Measurements from ENCODE around the gene ZNF264. TPM values are rescaled to one million over a fixed set of nuclear protein-coding genes. Genes with fewer than 3 reads are reported as not detected.
"Not testable (repeated sequence)": the region's sequence is repeated elsewhere in the genome, so short reads cannot be mapped to it uniquely, and the experiment has no call there.

ZNF264 gene
- total RNA-seq, 2 donors from 2014 or later, result 60.0 to 65.4 TPM

DNA sequence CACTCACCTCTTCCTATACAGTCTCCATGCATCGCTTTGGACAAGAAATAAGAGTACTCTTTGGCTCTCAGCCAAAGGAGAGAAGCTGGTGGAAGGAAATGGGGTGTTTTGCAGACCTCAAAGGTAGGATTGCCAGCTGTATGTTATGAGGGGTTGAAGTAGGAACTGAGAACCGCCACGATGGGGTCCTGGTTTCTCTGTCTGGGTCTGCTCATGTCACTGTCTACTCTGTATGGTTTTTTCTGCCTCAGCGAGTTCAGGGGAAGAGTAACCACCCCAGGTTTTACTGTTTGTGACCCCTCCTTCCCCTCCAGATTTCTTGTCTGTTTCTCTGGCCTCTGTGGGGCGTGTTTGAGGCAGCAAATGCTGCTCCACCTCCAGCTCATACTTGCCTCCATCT is 53.2 kb downstream of the ZNF264 start:
- Histone ChIP-seq H3K4me3 (no peak overlapping the region), H3K36me3 (peaks cover 48% of the 10 kb centered on the region), H3K27ac (no peak overlapping the region), H3K27me3 (replicated peaks; ENCODE audit: insufficient read depth) (no peaks in the 10 kb centered on the region), H3K4me1 (ENCODE audit: control insufficient read depth in 1 of 2, low read depth in 2 of 2) (peaks cover 11 to 15% of the 10 kb centered on the region in 2 donors), H3K9me3 (peaks cover 14% of the 10 kb centered on the region)
- ATAC-seq (ENCODE audit: insufficient number of reproducible peaks, low FRiP score, low read depth), result no peak
- TF ChIP-seq, protein P1, sequence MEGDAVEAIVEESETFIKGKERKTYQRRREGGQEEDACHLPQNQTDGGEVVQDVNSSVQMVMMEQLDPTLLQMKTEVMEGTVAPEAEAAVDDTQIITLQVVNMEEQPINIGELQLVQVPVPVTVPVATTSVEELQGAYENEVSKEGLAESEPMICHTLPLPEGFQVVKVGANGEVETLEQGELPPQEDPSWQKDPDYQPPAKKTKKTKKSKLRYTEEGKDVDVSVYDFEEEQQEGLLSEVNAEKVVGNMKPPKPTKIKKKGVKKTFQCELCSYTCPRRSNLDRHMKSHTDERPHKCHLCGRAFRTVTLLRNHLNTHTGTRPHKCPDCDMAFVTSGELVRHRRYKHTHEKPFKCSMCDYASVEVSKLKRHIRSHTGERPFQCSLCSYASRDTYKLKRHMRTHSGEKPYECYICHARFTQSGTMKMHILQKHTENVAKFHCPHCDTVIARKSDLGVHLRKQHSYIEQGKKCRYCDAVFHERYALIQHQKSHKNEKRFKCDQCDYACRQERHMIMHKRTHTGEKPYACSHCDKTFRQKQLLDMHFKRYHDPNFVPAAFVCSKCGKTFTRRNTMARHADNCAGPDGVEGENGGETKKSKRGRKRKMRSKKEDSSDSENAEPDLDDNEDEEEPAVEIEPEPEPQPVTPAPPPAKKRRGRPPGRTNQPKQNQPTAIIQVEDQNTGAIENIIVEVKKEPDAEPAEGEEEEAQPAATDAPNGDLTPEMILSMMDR (IDR thresholded peaks at IDR 0.05), result no peak
- no peak for DNase-seq (ENCODE audit: low spot score)

DNA sequence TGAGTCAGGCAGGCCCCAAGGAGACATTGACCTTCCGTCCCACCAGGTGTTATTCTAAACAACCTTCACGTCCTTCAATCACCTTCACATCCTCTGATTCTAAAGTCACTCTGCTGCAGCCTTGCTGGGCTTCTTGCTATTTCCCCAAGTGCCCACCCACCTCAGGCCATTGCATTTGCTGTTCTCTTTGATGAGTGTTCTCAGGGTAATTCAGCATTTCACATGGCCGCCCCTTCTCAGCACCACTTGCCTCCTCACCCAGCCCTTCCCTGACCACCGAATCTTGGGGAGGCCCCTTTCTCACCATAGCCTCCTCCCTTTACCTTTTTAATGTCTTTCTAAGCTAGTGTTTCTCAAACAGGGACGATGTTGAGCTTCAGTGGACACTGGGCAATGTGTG is 53.8 kb downstream of the ZNF264 start:
- peaks cover 14% of the 10 kb centered on the region for H3K9me3 ChIP-seq
- no peak overlapping the region for H3K4me3 ChIP-seq
- H3K27me3 ChIP-seq (replicated peaks; ENCODE audit: insufficient read depth), result no peaks in the 10 kb centered on the region
- TF ChIP-seq, protein P1 (IDR thresholded peaks at IDR 0.05), result no peak
- H3K27ac ChIP-seq, result no peak overlapping the region
- H3K36me3 ChIP-seq, result peaks cover 51% of the 10 kb centered on the region
- ATAC-seq (ENCODE audit: insufficient number of reproducible peaks, low FRiP score, low read depth) (no peak), DNase-seq (ENCODE audit: low spot score) (no peak)
- H3K4me1 ChIP-seq (ENCODE audit: control insufficient read depth in 1 of 2, low read depth in 2 of 2), result peaks cover 11 to 15% of the 10 kb centered on the region in 2 donors

DNA sequence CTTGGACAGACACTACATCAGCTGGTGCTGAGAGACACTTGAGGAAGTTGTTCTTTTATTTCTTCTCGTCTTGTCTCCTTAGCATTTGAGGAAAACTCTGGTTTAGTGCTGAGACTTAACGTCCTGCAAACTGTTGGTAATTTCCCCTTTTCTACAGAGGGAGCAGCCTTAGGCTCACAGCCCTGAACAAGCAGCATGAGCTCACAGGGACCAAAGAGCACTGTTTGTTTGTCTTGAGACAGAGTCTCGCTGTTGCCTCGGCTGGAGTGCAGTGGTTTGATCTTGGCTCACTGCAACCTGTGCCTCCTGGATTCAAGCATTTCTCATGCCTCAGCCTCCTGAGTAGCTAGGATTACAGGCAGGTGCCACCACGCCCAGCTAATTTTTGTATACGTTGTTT is 54.7 kb downstream of the ZNF264 start:
- H3K4me3 ChIP-seq, result no peak overlapping the region
- peaks cover 14% of the 10 kb centered on the region for H3K9me3 ChIP-seq
- DNase-seq (ENCODE audit: low spot score), result no peak
- TF ChIP-seq, protein P1 (IDR thresholded peaks at IDR 0.05), result no peak
- ATAC-seq (ENCODE audit: insufficient number of reproducible peaks, low FRiP score, low read depth), result no peak
- H3K36me3 ChIP-seq, result peaks cover 60% of the 10 kb centered on the region
- H3K27me3 ChIP-seq (replicated peaks; ENCODE audit: insufficient read depth), result no peaks in the 10 kb centered on the region
- H3K4me1 ChIP-seq (ENCODE audit: control insufficient read depth in 1 of 2, low read depth in 2 of 2), result peaks cover 11 to 15% of the 10 kb centered on the region in 2 donors
- no peak overlapping the region for H3K27ac ChIP-seq

DNA sequence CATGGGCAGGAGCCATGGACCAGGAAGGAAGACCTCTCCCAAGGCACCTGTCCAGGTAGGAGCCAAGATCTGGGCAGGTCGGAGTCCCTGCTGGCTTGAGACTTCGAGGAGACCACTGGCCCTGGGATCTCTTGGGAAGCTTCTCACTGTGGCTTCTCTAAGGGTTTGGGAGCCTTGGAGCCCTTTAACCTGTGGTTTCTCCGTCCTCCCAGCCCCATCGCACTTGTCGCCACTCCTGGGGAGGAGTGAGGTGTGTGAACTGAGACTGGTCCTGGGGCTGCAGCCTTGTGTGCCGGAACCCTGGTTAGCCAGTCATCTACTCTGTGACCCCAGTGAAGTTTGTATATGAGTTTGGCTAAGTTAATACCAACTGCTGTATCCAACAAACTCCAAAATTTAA is 57.3 kb downstream of the ZNF264 start:
- Histone ChIP-seq H3K9me3 (peaks cover 32% of the 10 kb centered on the region), H3K27ac (no peak overlapping the region), H3K27me3 (replicated peaks; ENCODE audit: insufficient read depth) (no peaks in the 10 kb centered on the region), H3K36me3 (peaks cover 78% of the 10 kb centered on the region), H3K4me1 (ENCODE audit: control insufficient read depth in 1 of 2, low read depth in 2 of 2) (no peaks in the 10 kb centered on the region), H3K4me3 (no peak overlapping the region)
- DNase-seq (ENCODE audit: low spot score), result no peak
- no peak for ATAC-seq (ENCODE audit: insufficient number of reproducible peaks, low FRiP score, low read depth)
- TF ChIP-seq, protein P1 (IDR thresholded peaks at IDR 0.05), result no peak

DNA sequence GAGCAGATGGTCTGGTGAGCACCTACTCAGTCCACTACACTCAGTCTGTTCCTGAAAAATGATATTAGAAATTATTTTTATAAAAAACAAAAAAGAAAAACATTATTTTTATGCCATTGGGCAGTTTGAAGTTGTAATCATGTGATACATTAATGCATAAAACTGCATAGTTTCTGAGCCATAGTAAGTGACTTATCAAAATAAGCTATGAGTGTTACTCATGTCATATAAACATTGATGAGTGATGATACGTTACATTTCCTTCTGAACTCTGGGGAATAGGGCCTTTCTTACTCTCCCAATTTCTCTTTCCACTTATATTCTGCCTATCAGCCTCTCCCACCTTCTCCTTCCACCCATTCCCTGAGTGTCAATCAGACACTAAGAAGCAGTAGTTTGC is 58.0 kb downstream of the ZNF264 start:
- Histone ChIP-seq H3K4me1 (ENCODE audit: control insufficient read depth in 1 of 2, low read depth in 2 of 2) (no peaks in the 10 kb centered on the region), H3K27ac (no peak overlapping the region), H3K9me3 (peaks cover 36% of the 10 kb centered on the region), H3K27me3 (replicated peaks; ENCODE audit: insufficient read depth) (no peaks in the 10 kb centered on the region), H3K36me3 (peaks cover 80% of the 10 kb centered on the region), H3K4me3 (no peak overlapping the region)
- TF ChIP-seq, protein P1 (IDR thresholded peaks at IDR 0.05), result no peak
- ATAC-seq (ENCODE audit: insufficient number of reproducible peaks, low FRiP score, low read depth) (no peak), DNase-seq (ENCODE audit: low spot score) (no peak)

DNA sequence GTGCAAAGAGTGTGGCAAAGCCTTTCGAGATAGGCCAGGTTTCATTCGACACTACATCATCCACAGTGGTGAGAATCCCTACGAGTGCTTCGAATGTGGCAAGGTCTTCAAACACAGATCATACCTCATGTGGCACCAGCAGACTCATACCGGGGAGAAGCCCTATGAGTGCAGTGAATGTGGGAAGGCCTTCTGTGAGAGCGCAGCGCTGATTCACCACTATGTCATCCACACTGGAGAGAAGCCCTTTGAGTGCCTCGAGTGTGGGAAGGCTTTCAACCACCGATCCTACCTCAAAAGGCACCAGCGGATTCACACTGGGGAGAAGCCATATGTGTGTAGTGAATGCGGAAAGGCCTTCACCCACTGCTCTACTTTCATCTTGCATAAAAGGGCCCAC is 62.5 kb downstream of the ZNF264 start:
- not testable (repeated sequence) for H3K27me3 ChIP-seq (replicated peaks; ENCODE audit: insufficient read depth); ATAC-seq (ENCODE audit: insufficient number of reproducible peaks, low FRiP score, low read depth); H3K4me3 ChIP-seq; H3K4me1 ChIP-seq (ENCODE audit: control insufficient read depth in 1 of 2, low read depth in 2 of 2); H3K27ac ChIP-seq; DNase-seq (ENCODE audit: low spot score)
- Histone ChIP-seq H3K9me3 (peaks cover 30% of the 10 kb centered on the region), H3K36me3 (peaks cover 51% of the 10 kb centered on the region)

All from thoracic aorta (tissue), 2 donors.